GM23338 (cell line): ENCODE results near the gene KIF21A. TPM values are rescaled to one million over a fixed set of nuclear protein-coding genes. Genes with fewer than 3 reads are reported as not detected.

Experiments
- ATAC-seq: fragments of 200-7000 bp; cut with Tn5 transposase; 3 replicates; pipeline ENCODE4 v1.9.1; 2020
- DNase-seq: peaks from one replicate; pipeline ENCODE4 v3.0.0-alpha.2; 2015; ENCODE audit warnings: low spot score
- H2AFZ ChIP-seq: fragments of 200-600 bp; sonication (generic); 2 replicates; pipeline ENCODE4 v1.8.0; 2016; ENCODE audit warnings: antibody characterized with exemption, mild to moderate bottlenecking, moderate library complexity
- H3F3A ChIP-seq: fragments of 200-600 bp; sonication (generic); replicated peaks from 2 replicates; pipeline ENCODE4 v1.8.0; 2017; ENCODE audit warnings: antibody characterized with exemption, mixed run types, low read depth
- H3K27ac ChIP-seq: fragments of 200-600 bp; sonication (generic); 2 replicates; pipeline ENCODE4 v1.6.1; 2016; ENCODE audit warnings: low read depth
- H3K27me3 ChIP-seq: fragments of 200-600 bp; sonication (generic); 2 replicates; pipeline ENCODE4 v1.8.0; 2016; ENCODE audit warnings: mild to moderate bottlenecking, mixed run types, moderate library complexity; ENCODE audit not compliant: insufficient read depth
- H3K36me3 ChIP-seq: fragments of 200-600 bp; sonication (generic); 2 replicates; pipeline ENCODE4 v1.8.0; 2016; ENCODE audit warnings: mild to moderate bottlenecking; ENCODE audit not compliant: insufficient read depth
- H3K4me1 ChIP-seq: fragments of 200-600 bp; sonication (generic); 2 replicates; pipeline ENCODE4 v1.8.0; 2016; ENCODE audit warnings: mild to moderate bottlenecking, moderate library complexity; ENCODE audit not compliant: insufficient read depth
- H3K4me2 ChIP-seq: fragments of 200-600 bp; sonication (generic); 2 replicates; pipeline ENCODE4 v1.7.1; 2017; ENCODE audit warnings: mixed run types
- H3K4me3 ChIP-seq: fragments of 200-600 bp; sonication (generic); 2 replicates; pipeline ENCODE4 v1.6.1; 2016; ENCODE audit warnings: mixed run types
- H3K79me2 ChIP-seq: fragments of 200-600 bp; sonication (generic); replicated peaks from 2 replicates; pipeline ENCODE4 v1.8.0; 2017; ENCODE audit warnings: mild to moderate bottlenecking; ENCODE audit not compliant: insufficient read depth
- H3K9me2 ChIP-seq: fragments of 200-600 bp; sonication (generic); 2 replicates; pipeline ENCODE4 v1.8.0; 2017; ENCODE audit not compliant: insufficient read depth
- H4K20me1 ChIP-seq: fragments of 200-600 bp; sonication (generic); replicated peaks from 2 replicates; pipeline ENCODE4 v1.8.0; 2017; ENCODE audit warnings: mild to moderate bottlenecking; ENCODE audit not compliant: insufficient read depth
- H3K27ac Mint-ChIP-seq: 2 replicates; pipeline ENCODE4 v1.8.0; 2020; ENCODE audit warnings: inconsistent platforms, mild to moderate bottlenecking, moderate library complexity, mixed read lengths
- H3K27me3 Mint-ChIP-seq: 3 replicates; pipeline ENCODE4 v1.8.0; 2022; ENCODE audit warnings: low read depth, mild to moderate bottlenecking, moderate library complexity, mixed read lengths, inconsistent platforms; ENCODE audit not compliant: insufficient read depth, poor library complexity
- H3K36me3 Mint-ChIP-seq: 3 replicates; pipeline ENCODE4 v1.8.0; 2021; ENCODE audit warnings: low read depth, mild to moderate bottlenecking, inconsistent platforms, moderate library complexity, mixed read lengths
- H3K4me1 Mint-ChIP-seq: 3 replicates; pipeline ENCODE4 v1.8.0; 2020; ENCODE audit warnings: mild to moderate bottlenecking, inconsistent platforms, mixed read lengths
- H3K4me3 Mint-ChIP-seq: 3 replicates; pipeline ENCODE4 v1.8.0; 2021; ENCODE audit warnings: moderate library complexity, mild to moderate bottlenecking, inconsistent platforms, mixed read lengths
- H3K9me3 Mint-ChIP-seq: 3 replicates; pipeline ENCODE4 v1.8.0; 2020; ENCODE audit warnings: moderate library complexity, mild to moderate bottlenecking, inconsistent platforms, mixed read lengths
- CREB1 ChIP-seq: fragments of 250-450 bp; sonication (Bioruptor Pico); IDR thresholded peaks from 2 replicates; pipeline ENCODE4 v1.5.0; 2020; ENCODE audit warnings: low read depth, mild to moderate bottlenecking, moderate library complexity
- ETS1 ChIP-seq: IDR thresholded peaks from 2 replicates; pipeline ENCODE4 v1.6.1; 2016; ENCODE audit warnings: antibody characterized with exemption
- EZH2 ChIP-seq: fragments of 200-600 bp; sonication (generic); IDR thresholded peaks from one replicate; pipeline ENCODE4 v1.8.0; 2017; ENCODE audit warnings: antibody characterized with exemption, mild to moderate bottlenecking, low read depth; ENCODE audit not compliant: unreplicated experiment
- EZH2phosphoT487 ChIP-seq: fragments of 200-600 bp; sonication (generic); IDR thresholded peaks from one replicate; pipeline ENCODE4 v1.8.1; 2018; ENCODE audit warnings: antibody characterized with exemption; ENCODE audit not compliant: unreplicated experiment
- JUNB ChIP-seq: IDR thresholded peaks from one replicate; pipeline ENCODE4 v1.6.1; 2016; ENCODE audit warnings: antibody characterized with exemption; ENCODE audit not compliant: unreplicated experiment
- NANOG ChIP-seq: IDR thresholded peaks from 2 replicates; pipeline ENCODE4 v1.6.1; 2016; ENCODE audit warnings: antibody characterized with exemption, borderline replicate concordance
- POLR2AphosphoS5 ChIP-seq: IDR thresholded peaks from 2 replicates; pipeline ENCODE4 v1.6.1; 2016; ENCODE audit warnings: antibody characterized with exemption, low read depth
- STAT1 ChIP-seq: IDR thresholded peaks from one replicate; pipeline ENCODE4 v1.6.1; 2016; ENCODE audit warnings: antibody characterized with exemption; ENCODE audit not compliant: unreplicated experiment
- ZNF114 ChIP-seq: fragments of 250-450 bp; sonication (Bioruptor Pico); IDR thresholded peaks from 2 replicates; pipeline ENCODE4 v1.5.0; 2020; ENCODE audit warnings: mild to moderate bottlenecking, moderate library complexity
- ZNF331 ChIP-seq: fragments of 250-450 bp; sonication (Bioruptor Pico); IDR thresholded peaks from 2 replicates; pipeline ENCODE4 v1.5.0; 2020; ENCODE audit warnings: low read depth, mild to moderate bottlenecking, moderate library complexity
- ZNF462 ChIP-seq: fragments of 250-450 bp; sonication (Bioruptor Pico); IDR thresholded peaks from 2 replicates; pipeline ENCODE4 v1.5.0; 2020; ENCODE audit warnings: mild to moderate bottlenecking, moderate library complexity
- polyA plus RNA-seq: library from polyadenylated mRNA; unstranded; fragments of >200 nt; fragmentation: Nextera tagmentation; extraction: Ambion mirVana; gene quantifications from 2 replicates; pipeline ENCODE4 v1.2.1, GENCODE V29; 2016
- total RNA-seq: library from RNA; depleted of rRNA; stranded (reverse); fragments of >200 nt; shearing (Covaris generic); gene quantifications from 2 replicates; pipeline ENCODE4 v1.2.3, GENCODE V29; 2014
- TF ChIP-seq, protein P1 (sequence below): IDR thresholded peaks from one replicate; pipeline ENCODE4 v1.6.1; 2018; ENCODE audit warnings: antibody characterized with exemption; ENCODE audit not compliant: unreplicated experiment
- TF ChIP-seq, protein P2 (sequence below), 2 experiments: fragments of 200-600 bp in 1 of 2; sonication (generic) in 1 of 2; conservative IDR thresholded peaks; 2 replicates each; pipeline versions ENCODE4 v1.5.1 to v1.6.1; 2016 to 2017; ENCODE audit warnings: antibody characterized with exemption in 2 of 2, low read depth in 2 of 2, mild to moderate bottlenecking in 2 of 2, moderate library complexity in 1 of 2

KIF21A gene
- total and polyA plus RNA-seq, 2 experiments from 2014 or later: 28.8 to 32.0 TPM

GRCh38 chr12:39395866-39396265, 47.1 kb downstream of the KIF21A start:
- no peak overlapping the region for H3K4me2 ChIP-seq
- no peak overlapping the region for H3K4me3 ChIP-seq
- no peak overlapping the region for H2AFZ ChIP-seq
- no peak for ATAC-seq
- peaks cover 15% of the 10 kb centered on the region; the same call in 1 of the 2 replicates for H3K79me2 ChIP-seq
- peaks cover 10% of the 10 kb centered on the region for H3K27me3 Mint-ChIP-seq
- H3K36me3 ChIP-seq: no peaks in the 10 kb centered on the region
- H3K27ac ChIP-seq: no peak overlapping the region
- no peaks in the 10 kb centered on the region for H3K27me3 ChIP-seq
- peaks cover 57% of the 10 kb centered on the region for H3K4me1 Mint-ChIP-seq
- H3K4me3 Mint-ChIP-seq: no peak overlapping the region
- peaks cover 37% of the 10 kb centered on the region for H3K4me1 ChIP-seq
- 0 out of 2 replicates have a peak, but pooled peaks cover 2% of the 10 kb centered on the region for H3F3A ChIP-seq
- peaks cover 2% of the 10 kb centered on the region; the same call in 1 of the 3 replicates for H3K36me3 Mint-ChIP-seq
- H3K9me2 ChIP-seq: peaks cover 3% of the 10 kb centered on the region
- TF ChIP-seq EZH2phosphoT487 (no peak), ZNF331 (no peak), POLR2AphosphoS5 (no peak), ZNF462 (no peak), STAT1 (no peak), ZNF114 (no peak), ETS1 (no peak), JUNB (no peak), EZH2 (no peak), CREB1 (CRISPR knock-in tag) (no peak), NANOG (no peak)
- TF ChIP-seq, protein P1, sequence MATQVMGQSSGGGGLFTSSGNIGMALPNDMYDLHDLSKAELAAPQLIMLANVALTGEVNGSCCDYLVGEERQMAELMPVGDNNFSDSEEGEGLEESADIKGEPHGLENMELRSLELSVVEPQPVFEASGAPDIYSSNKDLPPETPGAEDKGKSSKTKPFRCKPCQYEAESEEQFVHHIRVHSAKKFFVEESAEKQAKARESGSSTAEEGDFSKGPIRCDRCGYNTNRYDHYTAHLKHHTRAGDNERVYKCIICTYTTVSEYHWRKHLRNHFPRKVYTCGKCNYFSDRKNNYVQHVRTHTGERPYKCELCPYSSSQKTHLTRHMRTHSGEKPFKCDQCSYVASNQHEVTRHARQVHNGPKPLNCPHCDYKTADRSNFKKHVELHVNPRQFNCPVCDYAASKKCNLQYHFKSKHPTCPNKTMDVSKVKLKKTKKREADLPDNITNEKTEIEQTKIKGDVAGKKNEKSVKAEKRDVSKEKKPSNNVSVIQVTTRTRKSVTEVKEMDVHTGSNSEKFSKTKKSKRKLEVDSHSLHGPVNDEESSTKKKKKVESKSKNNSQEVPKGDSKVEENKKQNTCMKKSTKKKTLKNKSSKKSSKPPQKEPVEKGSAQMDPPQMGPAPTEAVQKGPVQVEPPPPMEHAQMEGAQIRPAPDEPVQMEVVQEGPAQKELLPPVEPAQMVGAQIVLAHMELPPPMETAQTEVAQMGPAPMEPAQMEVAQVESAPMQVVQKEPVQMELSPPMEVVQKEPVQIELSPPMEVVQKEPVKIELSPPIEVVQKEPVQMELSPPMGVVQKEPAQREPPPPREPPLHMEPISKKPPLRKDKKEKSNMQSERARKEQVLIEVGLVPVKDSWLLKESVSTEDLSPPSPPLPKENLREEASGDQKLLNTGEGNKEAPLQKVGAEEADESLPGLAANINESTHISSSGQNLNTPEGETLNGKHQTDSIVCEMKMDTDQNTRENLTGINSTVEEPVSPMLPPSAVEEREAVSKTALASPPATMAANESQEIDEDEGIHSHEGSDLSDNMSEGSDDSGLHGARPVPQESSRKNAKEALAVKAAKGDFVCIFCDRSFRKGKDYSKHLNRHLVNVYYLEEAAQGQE: no peak
- TF ChIP-seq, protein P2, sequence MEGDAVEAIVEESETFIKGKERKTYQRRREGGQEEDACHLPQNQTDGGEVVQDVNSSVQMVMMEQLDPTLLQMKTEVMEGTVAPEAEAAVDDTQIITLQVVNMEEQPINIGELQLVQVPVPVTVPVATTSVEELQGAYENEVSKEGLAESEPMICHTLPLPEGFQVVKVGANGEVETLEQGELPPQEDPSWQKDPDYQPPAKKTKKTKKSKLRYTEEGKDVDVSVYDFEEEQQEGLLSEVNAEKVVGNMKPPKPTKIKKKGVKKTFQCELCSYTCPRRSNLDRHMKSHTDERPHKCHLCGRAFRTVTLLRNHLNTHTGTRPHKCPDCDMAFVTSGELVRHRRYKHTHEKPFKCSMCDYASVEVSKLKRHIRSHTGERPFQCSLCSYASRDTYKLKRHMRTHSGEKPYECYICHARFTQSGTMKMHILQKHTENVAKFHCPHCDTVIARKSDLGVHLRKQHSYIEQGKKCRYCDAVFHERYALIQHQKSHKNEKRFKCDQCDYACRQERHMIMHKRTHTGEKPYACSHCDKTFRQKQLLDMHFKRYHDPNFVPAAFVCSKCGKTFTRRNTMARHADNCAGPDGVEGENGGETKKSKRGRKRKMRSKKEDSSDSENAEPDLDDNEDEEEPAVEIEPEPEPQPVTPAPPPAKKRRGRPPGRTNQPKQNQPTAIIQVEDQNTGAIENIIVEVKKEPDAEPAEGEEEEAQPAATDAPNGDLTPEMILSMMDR (conservative IDR thresholded peaks at IDR 0.05; ENCODE audit: low read depth in 2 of 2): no peak
- no peak for DNase-seq
- no peaks in the 10 kb centered on the region for H4K20me1 ChIP-seq
- H3K27ac Mint-ChIP-seq: peak overlapping the region; percentile 85; the same call in 1 of the 2 replicates
- no peaks in the 10 kb centered on the region for H3K9me3 Mint-ChIP-seq
